Stimulated activated CD4-positive, alpha-beta T cell treated with anti-CD3 and anti-CD28 coated beads, Interleukin-15, amount 100 ng/mL, for 48 hours (primary cell): ENCODE measurements around the gene SS18L1.

ENCODE experiments used
- DNase-seq, 2 donors: peaks; one replicate each; pipeline ENCODE4 v3.0.0-alpha.2; 2020; ENCODE audit warnings: low read depth in 2 of 2

SS18L1 gene

DNA sequence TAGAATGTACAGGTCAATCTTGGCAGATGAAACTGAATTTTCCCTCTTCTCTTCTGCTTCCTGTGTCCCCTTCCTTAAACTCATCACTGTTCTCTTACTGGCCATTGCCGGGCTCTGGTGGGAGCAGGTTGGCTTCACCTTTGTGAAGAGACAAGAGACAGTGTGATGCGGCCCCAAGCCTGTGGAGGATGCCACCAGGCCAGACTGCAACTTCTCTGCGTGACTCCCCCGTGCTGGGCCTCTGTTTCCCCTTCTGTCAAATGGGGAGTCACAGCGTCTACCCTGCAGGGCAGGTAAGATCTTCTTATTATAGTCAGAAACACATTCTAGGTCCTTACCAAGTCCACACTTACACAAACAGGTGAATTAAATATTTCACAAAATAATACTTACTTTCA, 23.2 kb upstream of the SS18L1 start:
- no peak for DNase-seq

DNA sequence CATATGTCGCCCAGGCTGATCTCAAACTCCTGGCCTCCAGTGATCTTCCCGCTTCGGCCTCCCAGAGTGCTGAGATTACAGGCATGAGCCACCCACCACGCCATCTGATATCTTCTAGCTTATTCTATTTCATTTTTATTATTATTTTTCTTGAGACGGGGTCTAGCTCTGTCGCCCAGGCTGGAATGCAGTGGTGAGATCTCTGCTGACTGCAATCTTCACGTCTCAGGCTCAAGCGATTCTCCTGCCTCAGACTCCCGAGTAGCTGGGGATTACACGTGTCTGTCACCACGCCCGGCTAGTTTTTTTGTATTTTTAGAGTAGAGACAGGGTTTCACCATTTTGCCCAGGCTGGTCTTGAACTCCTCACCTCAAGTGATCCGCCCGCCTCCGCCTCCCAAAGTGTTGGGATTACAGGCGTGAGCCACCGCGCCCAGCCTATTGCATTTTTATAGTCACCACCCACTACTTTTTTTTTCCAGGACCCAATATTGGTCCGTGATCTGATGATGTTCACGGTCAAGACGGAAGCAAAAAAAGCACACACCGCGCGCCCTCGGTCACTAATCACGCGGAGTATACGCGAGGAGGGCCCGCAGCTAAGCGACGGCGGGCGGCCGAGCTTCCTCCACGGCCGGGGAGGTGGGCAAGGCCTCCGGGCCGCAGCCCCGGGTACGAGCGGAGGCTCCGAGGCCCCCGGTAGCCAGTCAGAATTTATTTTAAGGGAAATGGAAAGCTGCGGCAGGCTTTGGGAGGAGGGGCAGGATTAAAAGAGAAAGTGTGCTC, 22.4 kb upstream of the SS18L1 start:
- no peak for DNase-seq

DNA sequence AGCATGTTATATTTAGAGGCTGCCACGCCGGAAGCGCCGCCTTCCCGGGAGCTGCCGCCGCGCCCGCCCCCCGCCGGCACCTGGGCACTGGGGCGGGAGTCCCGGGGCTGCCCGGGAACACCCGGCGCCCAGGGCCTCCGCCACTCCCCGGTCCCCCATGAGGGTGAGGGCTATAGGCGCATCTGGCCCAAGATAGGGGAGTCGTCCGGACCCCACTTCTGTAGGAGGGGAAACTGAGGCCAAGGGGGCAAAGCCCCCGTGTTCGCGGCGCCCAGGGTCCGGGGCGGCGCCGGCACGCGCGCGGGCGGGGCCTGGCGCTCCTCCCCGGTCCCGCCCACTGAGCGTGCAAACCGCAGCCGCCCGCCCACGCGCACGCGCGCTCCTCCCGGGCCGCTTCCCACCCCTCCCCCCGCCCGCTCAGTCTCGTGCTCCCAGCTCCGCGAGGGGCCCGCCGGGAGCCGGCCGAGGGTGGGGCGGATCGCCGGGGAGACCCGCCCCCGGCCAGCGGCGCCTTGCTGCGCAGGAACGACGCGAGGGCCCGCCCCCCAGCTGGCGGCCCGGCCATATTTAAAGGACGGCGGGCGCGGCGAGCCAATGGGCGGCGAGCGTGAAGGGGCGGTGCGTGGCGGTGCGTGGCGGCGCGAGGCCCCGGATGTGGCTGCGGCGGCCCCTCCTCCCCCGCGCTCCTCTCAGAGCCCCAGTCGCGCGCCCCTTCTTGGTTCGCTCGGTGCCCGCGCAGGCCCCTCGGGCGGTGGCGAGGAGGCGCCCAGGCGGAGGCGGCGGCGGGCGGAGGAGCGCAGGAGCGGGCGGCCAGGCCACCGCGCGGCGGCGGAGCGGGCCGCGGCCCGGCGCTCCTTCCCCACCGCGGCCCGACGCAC, 21.6 kb upstream of the SS18L1 start, which contains the start of gene LSM14B:
TSS of gene LSM14B (plus strand) at position 700 of the 878 bp plus-strand sequence. CDS start 192 bp downstream, outside the sequence.
- peak; percentile 93 to 96 for DNase-seq

DNA sequence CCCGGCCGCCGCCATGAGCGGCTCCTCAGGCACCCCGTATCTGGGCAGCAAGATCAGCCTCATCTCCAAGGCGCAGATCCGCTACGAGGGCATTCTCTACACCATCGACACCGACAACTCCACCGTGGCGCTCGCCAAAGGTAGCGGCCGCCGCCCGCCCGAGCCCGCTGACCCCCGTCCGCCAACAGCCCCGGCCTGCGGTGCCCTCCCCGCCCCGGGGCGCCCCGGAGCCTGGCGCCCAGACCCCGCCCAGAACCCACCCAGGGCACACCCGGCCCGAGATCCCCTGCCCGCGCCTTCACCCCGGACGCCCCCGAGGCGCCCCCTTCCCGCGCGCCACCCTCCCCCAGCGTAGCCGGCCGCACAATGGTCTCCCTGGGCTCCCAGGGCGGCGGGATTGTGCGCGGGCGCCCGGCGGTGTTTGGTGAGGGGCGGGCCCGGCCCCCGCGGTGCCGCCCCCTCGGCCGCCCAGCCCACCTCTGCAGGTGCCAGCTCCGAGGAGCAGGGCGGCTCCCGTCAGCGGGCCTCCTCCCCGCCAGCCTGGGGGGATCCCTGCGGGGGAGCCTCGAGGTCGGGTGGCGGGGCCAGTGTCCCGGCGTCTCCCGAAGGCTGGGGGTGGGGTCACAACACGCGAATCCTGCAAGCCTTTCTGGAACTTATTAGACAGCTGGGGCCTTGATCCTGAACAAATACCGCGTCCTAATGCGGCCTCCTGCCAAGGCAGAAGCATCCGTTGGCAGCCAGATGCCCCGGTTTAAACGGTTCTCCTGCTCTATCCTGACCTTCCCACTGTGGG, 20.7 kb upstream of the SS18L1 start:
- DNase-seq, result no peak

DNA sequence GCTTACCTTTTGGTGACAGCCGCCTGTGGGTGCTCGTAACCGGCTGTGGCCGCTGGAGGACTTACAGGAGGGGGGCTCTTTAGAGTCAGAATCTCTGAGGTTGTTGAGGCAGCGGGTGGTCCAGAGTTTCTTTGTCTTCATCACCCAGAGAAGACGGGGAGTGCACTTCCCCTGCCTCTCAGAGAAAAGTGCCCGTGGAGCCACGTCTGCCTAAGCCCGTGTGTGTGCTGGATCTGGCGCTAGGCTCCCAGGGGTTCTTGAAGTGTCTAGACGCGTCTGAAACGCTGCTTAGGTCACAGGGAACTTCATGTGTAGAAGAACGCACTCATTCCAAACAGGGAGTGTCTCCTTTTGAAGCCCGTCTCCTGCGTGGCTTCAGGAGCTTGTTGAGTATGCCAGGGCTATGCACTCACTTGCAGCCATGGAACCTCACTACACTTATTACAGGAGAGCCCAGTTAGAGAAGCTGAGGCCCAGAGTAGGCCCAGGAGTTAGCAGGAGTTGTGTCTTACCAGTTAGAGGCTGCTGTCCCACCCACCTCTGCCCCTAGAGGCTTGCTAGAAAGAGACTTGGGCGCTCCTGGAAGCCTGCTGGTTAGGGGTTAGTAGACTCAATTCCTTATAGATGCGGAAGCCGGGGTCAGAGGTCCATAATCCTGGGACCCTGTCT, 20.0 kb upstream of the SS18L1 start:
- no peak for DNase-seq

DNA sequence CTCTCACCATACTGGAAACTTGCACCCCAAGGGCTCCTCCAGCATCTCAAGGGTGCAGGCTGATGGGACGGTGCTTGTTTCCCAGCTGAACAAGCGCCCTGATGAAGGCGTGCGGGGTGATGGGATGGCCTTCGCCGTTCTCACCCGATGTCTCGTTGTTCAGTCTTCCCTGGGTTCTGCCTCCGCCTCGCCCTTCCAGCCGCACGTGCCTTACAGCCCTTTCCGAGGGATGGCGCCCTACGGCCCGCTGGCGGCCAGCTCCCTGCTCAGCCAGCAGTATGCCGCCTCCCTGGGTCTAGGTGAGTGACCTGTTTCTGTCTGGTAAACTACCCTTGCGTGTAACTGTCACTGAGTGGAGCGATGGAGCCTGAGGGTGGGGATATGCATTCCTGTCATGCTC, 17.4 kb upstream of the SS18L1 start:
- no peak for DNase-seq

DNA sequence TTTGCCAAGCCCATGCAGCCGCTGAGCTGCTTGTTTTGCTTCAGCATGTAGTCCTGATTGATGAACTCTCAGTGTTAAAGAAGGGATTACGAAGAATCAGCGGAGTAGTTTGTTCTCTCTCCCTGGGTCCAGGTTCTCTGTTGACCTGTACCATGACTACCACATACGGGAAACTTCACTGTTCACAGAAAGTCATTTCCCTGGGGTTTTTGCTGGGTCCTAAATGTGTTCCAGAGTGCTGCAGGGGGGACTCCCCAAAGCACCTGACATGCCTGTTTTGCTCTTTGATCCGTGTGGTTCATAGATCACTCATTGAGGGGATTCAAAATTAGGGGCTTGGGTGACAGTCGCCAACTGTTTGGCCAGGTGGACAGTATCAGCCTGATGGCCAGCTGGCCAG, 15.8 kb upstream of the SS18L1 start:
- DNase-seq, result no peak

DNA sequence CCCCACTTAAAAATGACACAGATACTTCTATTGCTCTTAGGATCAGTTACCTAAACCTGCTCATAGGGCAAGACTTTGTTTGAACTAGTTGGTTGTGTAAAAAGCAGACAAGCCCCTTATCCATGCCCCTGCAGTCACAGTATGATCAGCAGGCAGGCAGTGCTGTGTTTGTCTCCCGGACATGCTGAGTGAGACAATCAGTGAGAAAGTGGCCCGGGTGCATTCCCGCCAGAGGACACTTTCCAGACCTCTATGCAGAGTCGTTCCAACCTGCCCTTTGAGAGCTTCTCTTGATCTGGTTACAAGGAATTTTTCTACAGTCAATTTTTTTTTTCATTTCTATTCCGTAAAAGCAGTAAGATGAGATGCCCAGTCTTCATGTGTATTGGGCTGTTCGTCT, 15.1 kb upstream of the SS18L1 start:
- no peak for DNase-seq

DNA sequence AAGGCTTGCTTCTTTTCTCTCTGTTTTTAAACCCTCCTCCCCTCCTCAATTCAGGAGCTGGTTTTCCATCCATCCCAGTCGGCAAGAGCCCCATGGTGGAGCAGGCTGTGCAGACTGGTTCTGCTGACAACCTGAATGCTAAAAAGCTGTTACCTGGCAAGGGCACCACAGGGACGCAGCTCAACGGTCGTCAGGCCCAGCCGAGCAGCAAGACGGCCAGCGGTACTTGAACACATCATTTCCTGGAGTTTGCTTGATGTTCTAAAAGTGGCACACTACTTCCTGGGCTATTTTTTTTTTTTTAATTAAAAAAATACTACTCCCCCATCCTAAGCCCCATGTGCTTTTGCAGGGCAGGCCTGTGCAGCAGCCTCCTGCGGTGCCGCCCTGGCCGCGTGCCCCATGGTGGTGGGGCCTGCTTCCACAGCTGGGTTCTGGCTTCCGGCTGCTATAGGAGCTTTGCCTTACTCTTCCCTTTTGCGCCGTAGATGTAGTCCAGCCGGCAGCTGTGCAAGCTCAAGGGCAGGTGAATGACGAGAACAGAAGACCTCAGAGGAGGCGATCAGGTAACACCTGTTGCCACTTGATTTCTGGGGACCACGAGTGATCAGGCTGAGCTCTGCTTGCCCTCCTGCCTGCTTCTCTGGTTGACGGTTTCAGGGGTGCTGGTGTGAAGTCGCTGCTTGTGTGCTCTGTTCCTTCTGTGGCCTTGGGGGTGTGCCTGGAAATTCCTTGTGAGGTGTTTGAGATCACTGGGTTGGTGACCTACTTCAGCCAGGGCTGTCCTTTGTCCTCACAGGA, 13.6 kb upstream of the SS18L1 start:
- no peak for DNase-seq

DNA sequence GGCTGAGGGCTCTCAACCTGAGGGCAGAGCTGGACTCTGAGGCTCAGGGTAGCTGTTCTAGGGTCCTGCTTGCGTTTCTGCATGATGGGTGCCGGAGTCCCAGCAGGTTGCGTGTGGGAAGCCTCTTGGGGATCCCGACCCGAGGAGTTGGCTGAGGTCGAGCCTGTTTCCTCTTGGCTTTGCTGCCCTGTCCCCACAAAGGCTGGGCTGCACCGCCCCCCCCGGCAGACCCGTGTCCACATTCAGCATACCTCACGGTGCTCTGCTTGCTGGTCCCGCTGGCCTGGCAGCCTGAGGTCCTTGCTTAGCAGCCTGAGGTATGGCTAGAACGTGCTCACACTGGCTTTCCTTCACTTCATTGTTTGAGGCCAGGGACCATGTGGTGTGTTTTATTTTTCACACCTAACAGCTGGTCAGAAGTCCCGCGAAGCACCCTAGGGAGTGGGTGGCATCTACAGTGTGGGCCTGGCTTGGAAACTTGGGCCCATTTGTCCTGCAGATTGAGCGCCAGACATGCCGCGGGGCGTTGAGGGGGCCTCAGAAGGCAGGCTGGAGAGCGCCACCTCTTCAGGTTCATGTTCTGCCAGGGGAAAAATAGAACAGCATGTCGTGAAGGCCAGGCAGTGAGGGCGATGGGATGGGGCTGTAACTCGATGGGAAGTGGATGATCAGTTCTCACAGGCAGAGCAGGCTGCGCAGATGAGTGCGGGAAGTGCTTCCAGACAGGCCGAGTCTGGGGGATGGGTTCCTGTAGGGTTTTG, 11.8 kb upstream of the SS18L1 start:
- no peak for DNase-seq

DNA sequence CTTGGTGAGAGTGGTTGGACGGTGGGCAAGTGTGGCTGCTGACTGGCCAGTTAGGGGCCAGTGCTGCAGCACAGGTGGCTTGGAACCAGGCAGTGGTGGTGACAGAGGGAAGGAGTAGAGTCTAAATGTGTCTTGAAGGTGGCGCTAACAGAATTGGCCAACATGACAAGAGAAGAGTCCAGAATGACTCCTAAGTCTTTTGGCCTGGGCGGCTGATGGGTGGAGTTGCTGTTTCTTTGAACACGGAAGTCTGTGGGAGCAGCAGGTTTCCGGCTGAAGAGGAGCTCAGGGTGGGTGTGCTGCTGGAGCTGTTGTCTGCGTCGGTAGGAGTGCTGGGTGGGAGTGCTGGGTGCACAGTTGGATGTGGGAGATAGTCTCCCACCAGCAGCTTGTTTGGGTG, 11.1 kb upstream of the SS18L1 start:
- DNase-seq, result no peak

DNA sequence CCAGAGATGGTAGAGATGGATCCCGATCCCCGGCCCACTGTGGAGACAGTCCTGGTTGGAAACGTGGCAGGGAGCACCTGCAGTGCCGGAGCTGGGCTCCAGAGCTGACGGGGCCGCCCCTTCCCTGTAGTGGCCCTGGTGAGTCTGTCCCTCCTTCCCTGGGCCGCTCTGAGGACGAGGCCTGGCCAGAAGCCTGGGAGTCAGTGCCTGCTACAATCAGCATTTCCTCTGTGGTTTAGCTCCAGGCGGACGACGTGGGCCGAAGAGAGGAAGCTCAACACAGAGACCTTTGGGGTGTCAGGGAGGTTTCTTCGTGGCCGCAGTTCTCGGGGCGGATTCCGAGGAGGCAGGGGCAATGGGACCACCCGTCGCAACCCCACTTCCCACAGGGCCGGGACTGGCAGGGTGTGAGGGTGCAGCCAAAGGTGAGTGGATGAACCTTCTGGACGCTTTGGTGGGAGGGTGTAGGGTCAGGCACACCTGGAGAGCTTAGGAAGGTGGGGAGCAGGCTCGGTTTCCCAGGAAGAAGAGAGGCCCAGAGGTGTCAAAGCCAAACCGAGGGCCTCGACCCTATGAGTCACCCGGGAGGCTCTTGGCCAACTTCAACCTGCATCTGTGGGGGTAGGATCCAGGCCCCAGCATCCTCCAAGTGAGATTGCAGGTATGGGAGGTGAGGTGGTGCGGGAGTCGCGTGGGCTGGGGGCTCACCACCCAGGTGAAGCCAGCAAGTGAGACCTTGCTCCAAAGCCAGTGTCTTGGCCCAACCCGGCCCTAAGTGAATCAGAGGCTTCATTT, 10.3 kb upstream of the SS18L1 start:
- DNase-seq, result no peak

DNA sequence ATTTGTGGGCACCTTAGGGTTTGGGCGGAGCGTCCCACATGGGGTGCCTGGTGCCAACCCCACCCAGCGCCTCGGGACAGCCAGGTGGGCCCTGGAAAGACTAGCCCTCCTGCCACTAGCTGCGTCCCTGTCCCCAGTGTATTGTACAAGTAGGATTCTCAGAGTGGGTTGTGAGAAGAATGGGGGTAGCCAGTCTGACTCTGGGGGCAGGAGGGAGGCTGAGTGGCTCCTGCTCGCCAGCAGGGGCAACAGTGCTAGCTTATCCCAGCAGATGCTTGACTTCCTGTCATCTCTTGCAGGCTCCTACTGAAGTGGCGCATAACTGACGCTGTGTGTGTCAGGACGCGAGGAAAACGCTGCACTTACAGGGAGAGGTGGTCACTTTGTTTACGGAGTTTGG, 9.7 kb upstream of the SS18L1 start:
- DNase-seq, result no peak

DNA sequence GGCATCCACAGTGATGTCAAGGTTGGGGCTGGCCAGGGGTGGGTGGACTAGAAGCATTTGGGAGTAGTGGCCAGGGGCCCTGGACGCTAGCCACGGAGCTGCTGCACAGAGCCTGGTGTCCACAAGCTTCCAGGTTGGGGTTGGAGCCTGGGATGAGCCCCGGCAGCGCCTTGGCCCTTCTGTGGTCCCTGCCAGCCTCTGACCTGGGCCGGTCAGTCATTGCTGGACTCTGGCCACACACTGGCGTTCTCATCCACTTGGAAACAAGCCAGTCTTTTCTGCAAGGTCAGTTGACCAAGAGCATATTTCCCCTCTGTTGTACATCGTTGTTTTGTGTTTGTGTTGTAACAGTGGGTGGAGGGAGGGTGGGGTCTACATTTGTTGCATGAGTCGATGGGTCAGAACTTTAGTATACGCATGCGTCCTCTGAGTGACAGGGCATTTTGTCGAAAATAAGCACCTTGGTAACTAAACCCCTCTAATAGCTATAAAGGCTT, 8.8 kb upstream of the SS18L1 start:
- no peak for DNase-seq

DNA sequence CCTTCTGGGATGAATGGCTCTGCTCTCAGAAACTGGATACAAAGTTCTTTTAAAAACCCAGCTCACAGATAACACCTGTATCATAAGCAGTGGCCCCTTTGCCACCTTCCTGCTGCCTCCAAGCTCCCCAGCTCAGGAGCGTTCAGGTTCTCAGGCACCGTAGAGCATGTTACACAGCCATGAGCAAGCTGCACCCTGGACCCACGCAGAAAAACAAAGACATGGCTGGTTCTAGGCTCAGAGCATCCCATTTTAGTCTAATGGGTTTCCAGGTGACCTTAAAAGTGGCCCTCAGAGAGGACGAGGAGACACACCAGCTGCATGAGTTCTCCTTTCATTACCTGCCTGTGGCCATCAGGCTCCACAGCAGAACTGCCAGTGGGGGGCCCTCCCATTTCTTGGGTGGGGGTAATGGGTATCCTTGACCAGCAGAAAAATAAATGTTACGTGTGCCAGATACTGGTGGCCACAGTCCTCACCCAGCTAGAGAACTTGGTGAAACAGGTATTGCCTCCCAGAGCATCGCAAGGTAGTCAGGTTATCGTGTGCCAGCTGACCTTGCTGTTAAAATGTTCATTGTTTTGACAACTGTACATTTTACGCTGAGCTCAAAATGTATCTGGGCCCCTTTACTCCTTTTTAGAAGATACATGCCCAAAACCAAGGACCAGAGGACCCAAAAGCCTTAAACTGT, 7.8 kb upstream of the SS18L1 start:
- DNase-seq, result no peak

DNA sequence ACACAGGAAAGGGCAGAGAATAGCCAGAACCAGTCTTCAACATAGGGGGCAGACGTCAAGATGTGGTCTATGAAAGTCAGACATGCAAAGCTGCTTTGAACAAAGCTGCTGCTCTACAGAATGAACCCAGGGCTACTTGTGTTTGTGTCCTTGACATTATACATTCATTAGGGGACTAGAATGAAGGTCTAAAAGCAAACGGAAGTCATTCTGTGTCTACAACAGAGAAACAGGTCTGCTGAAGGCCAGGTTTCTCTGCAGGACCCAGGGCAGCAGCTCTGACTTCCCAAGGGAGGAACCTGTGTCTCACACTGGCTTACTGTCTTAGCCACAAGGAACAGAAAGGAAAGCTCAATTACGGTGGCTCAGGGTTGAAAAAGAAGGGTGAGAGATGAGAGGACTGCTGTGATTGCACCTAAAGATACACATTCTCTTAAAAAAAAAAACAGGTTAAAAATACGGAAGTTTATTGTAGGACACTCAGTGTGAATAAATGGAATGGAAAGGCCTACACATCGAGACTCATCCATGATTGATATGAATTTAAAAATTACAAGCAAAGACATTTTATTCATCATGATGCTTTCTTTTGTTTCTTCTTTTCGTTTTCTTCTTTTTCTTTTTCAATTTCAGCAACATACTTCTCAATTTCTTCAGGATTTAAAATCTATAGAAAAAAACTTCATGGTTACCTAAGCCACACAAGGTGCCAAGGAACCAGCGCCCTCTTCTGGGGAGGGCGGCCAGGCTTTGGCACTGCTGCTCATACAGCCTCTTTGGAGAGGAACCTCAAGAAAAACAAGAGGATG, 7.1 kb upstream of the SS18L1 start:
- peak in 1 of 2 donors; percentile 56 for DNase-seq

DNA sequence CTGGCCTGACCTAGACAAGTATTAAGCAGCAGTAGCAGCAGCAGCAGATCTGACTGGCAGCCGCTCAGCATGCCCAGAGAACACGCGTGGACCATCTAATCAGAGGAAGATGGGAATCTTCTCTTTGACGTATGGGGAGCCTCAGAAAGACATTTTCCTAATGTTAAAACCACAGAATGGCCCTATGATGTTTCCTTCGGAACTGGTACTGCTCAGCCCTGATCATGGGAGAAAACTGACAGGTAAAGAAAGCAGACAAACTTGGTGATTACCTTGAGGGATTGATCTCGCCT, 6.5 kb upstream of the SS18L1 start:
- no peak for DNase-seq
